Astrocyte of the spinal cord (primary cell): ENCODE measurements around the gene ZNF330.

ENCODE experiments used
- DNase-seq: peaks from one replicate; pipeline ENCODE4 v3.0.0; 2011; ENCODE audit warnings: low read depth, low spot score
- H3K4me3 ChIP-seq: 2 replicates; pipeline ENCODE4 v1.5.1; 2011; ENCODE audit warnings: low read depth, mild to moderate bottlenecking, low read length, moderate library complexity
- CTCF ChIP-seq: IDR thresholded peaks from 2 replicates; pipeline ENCODE4 v1.5.1; 2012; ENCODE audit warnings: low read depth, mild to moderate bottlenecking, low read length, inconsistent platforms
- in situ Hi-C: cut with HindIII; loops from 2 replicates; pipeline ENCODE4 v1.10.0; 2017; ENCODE audit warnings: low sequenced_read_pairs

ZNF330 gene

DNA sequence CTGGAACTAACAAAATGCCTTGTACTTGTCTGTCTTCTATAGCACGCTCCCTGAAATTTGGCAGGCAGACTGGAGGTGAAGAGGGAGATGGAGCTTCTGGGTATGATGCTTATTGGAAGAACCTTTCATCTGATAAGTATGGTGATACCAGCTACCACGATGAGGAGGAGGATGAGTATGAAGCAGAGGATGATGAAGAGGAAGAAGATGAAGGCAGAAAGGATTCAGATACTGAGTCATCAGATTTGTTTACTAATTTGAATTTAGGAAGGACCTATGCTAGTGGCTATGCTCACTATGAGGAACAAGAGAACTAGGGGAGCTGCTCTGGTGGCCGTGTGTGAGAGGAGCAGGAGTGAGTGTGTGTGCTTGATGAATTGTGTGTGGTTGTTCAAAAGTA is 13.0 kb downstream of the ZNF330 start:
- no peak for TF ChIP-seq CTCF
- in situ Hi-C loops, result no loop called here
- H3K4me3 ChIP-seq, result no peak overlapping the region
- no peak for DNase-seq

DNA sequence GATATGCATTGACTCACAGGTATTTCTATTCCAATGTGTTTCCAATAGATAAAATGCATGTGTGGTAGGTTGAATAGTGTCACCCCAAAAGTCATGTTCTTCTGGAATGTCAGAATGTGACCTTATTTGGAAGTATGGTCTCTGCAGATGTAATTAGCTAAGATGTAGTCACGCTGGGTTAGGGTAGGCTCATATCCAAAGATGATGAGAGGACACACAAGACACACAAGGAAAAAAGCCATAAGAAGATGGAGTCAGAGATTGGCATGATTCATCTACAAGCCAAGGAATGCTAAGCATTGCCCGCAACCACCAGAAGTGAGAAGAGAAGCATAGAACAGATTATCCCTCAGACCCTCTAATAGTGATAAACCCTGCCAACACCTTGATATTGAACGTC is 17.5 kb downstream of the ZNF330 start:
- H3K4me3 ChIP-seq, result no peak overlapping the region
- TF ChIP-seq CTCF, result no peak
- DNase-seq, result peak; percentile 3
- in situ Hi-C loops, result no loop called here

DNA sequence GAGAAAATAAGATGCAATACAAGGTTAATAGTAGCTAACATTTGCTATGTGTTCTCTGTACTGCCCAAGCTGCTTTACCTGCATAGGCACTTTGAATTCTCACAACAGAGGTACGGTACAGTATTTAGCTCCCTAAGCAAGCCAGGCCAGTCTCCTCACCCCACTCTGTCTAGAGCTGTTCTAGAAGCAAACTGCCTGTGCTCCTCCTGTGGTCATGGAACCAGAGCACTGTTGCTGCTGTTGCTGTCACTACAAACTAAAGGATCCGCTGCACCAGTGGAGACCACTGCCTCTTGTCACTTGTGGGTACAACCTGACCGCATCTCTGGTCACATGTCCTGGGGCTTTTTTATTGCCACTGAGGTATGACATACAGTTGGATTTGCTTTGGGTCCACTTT is 19.6 kb downstream of the ZNF330 start:
- no peak for DNase-seq
- H3K4me3 ChIP-seq, result no peak overlapping the region
- in situ Hi-C loops, result no loop called here
- TF ChIP-seq CTCF, result no peak

DNA sequence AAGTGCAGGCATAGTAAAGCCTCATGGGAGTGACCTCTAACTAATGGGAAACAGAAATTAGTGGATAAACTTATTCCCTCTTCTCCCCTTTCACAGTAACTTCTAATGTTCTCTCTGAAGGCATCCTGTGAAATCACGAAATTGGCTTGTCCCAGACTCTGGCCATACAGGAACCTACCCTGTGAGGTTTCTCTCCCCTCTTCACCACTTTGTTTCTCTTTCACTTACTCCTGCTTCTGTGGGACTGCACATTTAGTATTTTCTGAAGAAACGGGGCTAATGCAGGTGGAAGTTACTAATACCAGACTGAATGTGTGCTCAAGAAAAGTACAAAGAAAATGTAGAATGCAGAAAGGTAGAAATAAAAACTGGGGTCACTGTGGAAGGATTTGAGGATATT is 20.0 kb downstream of the ZNF330 start:
- in situ Hi-C loops, result no loop called here
- no peak for DNase-seq
- H3K4me3 ChIP-seq, result no peak overlapping the region
- TF ChIP-seq CTCF, result no peak

DNA sequence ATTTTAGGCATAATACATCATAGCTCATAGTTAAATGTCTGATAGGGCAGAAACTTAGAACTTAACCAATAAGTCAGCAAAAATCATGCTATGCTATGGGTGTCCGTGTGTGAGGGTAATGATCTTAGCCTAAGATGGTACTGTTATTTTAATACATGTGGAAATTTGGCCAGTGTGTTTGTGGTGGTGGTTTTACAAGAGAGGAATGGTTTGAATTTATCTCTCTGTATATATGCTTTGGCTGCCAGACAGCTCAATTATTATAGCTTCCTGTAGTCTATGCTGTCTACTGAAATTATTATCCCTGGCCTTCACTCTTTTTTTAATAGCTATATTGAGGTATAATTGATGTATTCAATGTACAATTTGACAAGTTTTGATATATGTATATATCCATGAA is 21.3 kb downstream of the ZNF330 start:
- no peak for TF ChIP-seq CTCF
- no peak for DNase-seq
- in situ Hi-C loops, result no loop called here
- no peak overlapping the region for H3K4me3 ChIP-seq

DNA sequence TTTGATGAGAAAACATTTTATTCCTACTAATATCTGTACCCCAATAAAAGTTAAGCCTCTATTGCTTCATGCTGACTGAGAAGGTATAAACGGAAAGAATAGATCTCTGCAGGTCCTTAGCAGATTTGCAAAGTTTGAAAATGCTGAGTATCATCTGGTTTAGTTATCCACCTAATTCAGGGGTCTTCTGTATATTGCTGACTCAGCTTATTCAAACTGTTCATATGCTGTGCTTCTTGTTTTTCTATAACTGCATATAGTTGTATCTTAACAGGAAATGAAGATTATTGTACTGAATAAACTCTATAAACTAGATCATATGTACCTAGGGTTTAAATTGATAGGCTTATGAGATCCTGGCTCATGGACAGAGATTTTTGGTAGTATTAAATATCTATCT is 23.7 kb downstream of the ZNF330 start:
- no peak overlapping the region for H3K4me3 ChIP-seq
- TF ChIP-seq CTCF, result no peak
- DNase-seq, result no peak
- in situ Hi-C loops, result no loop called here

- peak; percentile 71 for DNase-seq
- H3K4me3 ChIP-seq, result no peak overlapping the region
- TF ChIP-seq CTCF, result no peak
- in situ Hi-C loops, result no loop called here
Observed at GRCh38 chr4:141246243-141246642, 25.5 kb downstream of the ZNF330 start.
